ENCODE data around the gene RPRD1B. TPM values are rescaled to one million over a fixed set of nuclear protein-coding genes. Genes with fewer than 3 reads are reported as not detected.
A peak's percentile ranks its signal among the peaks of the same experiment; 100 is the strongest.

The RPRD1B gene
- total RNA-seq, 1 donor from 2014 or later, result 24.1 TPM

GRCh38 chr20:38040276-38040675 is 6.7 kb downstream of the RPRD1B start:
- ATAC-seq, result no peak

- peak; percentile 93 for ATAC-seq
These were observed 10.2 kb downstream of the RPRD1B start for GRCh38 chr20:38043512-38044300.

DNA sequence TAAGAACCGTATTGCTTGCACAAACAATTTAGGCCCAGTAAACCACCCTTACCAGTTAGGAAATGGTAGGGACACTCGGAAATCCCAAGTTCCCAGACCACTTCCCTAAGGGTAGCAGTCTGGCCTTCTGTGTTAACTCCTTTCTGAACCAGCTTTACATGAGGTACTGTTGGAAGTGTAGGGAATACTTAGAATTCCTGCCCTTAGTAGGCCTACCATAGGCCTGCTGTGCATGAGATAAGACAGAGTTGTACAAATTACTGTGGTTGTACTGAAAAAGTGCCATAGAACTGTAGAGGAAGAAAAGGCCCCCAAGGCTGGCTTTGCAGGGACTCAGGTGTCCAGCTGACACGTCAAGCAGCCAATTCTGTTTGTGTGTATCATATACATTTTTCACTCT is 11.1 kb downstream of the RPRD1B start:
- ATAC-seq, result no peak

DNA sequence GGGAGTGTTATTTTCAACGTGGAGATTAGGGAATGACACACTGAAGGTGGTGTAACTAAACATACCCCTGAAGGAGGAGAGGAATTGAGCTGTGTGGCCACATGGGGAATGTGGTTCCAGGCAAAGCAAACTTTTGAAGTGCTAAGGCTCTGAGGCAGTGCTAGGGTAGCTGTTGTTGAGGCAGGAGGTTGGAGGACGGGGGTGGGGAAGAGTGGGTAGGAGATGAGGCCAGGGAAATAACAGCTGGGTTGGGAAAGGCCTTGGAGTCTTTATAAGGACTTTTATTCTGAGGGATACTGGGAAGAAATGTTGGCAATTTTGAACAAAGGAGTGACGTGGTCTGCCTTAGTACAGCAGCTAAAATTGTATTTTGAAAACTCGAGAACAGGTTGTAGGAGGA is 13.0 kb downstream of the RPRD1B start:
- ATAC-seq, result no peak

GRCh38 chr20:38049800-38050199 is 16.3 kb downstream of the RPRD1B start:
- peak; percentile 45 for ATAC-seq

- ATAC-seq, result no peak
These were observed 17.1 kb downstream of the RPRD1B start for GRCh38 chr20:38050686-38051085.

DNA sequence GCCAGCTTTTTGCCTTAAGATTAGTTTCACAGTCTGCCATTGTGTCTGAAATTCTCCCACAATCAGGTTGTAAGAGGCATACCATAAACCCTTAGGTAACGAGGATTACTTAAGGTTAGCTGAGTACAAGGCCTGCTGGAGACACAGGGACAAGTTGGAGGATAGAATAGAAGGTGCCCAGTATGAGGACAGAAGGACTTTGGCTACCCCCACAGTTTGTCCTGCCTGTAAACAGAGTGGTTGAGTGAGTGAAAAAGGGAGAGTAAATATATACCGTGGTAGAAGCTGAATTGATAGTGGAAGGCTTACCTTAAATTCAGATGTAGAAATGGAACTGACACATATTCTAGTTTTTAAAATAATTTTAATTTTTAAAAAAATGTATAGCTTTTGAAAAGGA is 19.3 kb downstream of the RPRD1B start:
- no peak for ATAC-seq

DNA sequence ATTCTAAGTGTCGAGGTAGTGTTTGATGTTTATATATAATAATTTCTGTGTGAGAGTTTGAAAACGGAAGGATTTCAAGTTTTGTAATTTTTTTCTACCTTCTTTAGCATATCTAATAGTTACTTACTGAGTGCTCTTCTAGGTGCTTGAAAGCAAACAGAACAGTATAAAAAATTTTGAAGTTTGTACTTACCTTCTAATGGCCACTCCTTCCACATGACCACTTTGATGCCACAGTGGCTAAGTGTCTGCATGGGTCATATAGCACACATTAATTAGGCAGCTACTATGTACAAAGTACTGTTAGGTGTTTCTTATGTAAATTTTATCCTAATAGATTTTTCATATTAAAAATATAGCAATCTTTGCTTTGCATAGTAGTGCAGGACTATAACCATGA is 21.1 kb downstream of the RPRD1B start:
- ATAC-seq, result no peak

DNA sequence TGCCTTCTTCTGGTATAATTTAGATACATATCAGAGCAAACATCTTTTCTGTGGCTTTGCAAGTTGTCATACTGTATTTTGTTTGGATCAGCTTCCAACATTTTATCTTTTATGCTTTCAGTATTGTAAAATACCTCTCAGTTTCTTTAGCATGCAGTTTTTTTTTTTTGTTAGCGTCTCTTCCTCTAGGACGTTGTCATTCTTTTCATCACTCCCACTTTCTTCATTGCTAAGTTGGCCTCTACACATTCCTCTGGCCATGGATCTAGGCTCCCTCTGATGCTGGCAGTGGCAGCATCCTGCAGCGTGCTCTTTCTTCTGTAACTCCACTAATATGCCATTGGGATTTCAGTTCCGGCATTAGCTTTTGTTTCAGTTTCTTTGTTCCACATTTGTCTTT is 21.7 kb downstream of the RPRD1B start:
- no peak for ATAC-seq

DNA sequence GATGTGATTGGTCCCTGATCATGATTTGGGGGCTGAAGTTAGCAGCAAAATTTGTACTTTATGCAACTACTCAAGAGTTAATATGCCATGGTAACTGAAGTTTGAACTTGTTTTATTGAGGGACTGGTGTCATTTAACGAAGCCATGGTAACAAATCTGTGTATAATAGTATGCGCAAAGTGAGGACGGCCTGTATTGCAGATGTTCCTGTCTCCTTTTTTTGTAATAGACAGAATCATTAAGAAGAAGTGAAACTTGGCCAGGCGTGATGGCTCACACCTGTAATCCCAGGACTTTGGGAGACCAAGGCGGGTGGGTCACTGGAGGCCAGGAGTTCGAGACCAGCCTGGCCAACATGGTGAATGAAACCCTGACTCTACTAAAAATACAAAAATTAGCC is 22.3 kb downstream of the RPRD1B start:
- no peak for ATAC-seq

DNA sequence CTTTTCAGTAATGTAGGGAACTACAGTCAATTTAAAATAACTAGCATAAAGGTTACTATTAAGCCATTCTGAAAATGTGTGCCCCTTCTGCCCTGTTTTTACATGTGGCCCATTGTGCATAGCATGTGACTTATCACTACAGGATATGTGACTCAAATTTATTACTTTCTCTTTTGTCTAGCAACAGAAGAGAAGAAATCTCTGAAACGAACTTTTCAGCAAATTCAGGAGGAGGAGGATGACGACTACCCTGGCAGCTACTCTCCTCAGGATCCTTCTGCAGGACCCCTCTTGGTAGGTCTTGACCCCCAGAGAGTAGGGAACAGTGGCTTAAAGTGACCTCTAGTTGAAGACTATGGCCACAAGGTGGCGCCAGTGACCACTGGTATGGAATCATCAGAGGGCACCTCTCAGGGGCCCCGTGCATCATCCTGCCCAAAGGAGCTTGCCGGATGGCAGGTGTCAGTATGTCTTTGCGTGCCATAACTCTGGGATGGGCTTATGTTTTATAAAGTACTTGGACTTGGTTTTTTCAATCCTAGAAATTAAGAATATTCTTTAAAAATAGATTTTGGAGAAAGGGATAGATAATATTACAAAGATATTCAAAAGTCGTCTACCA is 23.9 kb downstream of the RPRD1B start:
- peak; percentile 78 for ATAC-seq

DNA sequence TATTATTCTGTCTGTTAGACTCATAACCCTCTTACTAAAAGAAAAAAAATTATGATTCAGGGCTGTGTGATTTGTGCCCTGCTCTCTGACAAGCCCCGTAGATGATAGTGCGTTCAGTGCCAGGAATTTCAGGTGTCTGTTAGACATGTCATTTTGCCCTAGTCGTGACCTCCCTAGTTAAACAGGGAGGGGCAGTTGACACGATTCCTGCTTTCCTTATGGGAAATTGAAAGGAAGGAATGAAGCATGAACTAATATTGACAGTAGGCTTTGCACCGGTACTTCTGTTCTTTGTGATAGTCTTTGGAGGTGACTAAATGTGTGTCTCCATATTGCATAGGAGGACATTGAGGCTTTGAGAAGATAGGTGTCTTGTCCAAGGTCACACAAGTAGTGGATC is 26.3 kb downstream of the RPRD1B start:
- ATAC-seq, result peak; percentile 73

- no peak for ATAC-seq
These were observed 27.0 kb downstream of the RPRD1B start for GRCh38 chr20:38060536-38060935.

DNA sequence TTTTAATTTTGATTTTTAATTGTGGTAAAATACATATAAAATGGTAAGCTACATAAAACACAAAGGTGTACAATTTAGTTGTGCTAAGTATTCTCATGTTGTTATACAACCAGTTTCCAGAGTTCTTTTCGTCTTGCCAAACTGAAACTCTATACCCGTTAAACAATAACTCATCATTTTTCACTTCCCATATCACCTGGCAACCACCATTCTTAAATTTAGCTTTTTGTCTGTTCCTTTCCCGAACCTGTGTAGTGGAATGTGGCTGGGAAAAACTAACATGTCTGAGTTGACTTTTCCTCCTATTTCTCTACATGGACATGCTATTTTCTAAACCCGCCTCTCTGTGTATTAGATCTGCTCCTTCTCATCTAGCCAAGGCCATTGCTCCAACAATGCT is 27.6 kb downstream of the RPRD1B start:
- no peak for ATAC-seq

DNA sequence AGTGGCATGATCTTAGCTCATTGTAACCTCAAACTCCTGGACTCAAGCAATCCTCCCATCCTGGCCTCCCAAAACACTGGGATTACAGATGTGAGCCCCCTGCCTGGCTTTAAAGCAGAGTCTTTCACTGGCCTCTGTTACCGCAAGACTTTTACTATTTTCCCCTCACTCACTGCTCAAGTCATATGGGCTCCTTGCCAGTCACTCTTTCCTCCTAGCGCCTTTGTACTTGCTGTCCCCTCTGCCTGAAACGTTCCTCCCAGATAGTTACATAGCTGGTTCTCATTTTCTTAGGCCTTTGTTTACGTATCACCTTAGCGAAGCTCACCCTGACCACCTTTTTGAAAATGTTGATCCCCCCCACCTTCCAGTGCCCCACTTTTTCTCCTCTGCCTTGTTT is 29.3 kb downstream of the RPRD1B start:
- no peak for ATAC-seq

DNA sequence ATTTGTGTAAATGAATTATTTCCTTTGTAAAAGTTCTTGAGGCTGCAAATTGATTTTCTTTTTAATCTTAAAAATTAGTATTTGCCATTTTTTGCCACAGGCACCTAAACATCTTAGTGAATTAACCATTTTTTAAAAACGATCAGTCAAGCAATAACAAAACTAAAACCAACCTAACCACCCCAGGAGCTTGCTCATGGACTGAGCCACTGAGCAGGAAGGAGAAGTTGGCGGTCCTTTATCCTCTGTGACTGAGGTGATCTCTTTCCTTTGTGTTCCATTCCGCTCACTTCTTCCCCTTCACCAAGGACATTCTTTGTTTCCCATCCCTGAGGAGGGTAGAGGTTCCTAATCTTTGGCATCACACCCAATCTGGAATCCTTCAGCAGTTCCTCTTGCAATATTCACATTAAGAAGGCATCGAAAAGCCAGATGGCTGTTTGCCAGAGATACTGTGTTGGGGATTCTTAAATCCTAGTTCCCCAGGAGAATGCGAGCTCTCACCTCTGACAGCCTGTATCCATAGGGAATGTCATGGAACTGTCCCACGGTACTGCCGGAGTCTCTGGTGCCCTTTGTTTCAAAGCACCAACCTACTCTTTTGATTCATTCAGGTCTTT is 30.5 kb downstream of the RPRD1B start:
- ATAC-seq, result no peak

DNA sequence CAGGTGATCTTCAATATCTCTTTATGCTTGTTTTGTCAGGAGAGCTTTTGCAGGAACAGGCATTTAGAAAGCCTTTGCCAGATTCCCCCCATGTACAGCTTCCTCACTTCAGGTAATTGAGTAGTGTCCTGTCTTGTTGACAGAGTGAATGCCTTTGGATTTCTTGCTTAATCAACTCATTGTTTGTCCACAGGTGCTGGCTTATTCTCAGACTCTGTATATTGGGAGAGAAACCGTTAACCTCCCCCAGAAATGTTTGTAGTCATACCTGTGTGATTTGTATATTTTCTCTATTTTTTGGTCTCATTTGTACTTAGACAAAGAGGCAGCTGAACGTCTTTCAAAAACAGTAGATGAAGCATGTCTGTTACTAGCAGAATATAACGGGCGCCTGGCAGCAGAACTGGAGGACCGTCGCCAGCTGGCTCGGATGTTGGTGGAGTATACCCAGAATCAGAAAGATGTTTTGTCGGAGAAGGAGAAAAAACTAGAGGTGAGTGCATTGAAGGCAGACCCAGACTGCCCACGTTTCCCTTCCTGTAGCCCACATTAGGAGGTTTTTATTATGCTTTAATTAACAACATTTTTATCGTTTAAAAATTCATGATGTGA is 32.3 kb downstream of the RPRD1B start:
- ATAC-seq, result no peak

DNA sequence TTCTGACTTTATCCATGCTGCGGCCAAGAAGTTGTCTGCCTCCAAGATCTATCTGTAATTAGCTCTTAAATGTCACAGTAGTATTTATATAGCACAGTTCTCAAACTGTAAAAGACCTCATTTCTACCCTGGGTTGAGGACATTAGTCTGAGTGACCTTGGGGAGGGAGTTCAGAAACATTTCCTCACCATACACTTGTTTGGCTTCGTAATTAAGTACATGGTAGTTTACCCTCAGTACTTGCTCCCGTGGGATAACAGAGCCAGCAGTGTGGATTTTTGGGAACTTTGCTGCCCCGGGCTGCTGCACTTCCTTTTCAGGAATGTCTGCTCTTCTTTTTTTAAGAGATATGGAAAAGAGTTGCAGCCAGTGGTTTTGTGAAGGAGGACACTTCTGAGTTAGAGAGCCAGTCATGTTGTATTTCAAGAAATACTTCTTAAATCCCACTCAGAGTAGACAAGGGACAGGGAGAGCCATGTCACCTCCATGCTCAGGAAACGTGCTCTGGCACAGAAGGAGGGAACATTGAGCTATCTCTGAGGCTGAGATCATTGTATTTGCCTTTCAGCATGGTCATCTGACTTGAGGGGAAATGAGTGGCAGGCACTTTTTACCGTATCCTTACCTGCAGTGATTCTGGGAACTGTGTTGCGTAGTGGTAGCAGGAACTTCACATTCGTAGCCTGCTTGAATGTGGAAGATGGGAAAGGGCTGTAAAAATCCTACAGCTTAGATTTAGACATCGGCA is 33.6 kb downstream of the RPRD1B start:
- ATAC-seq, result no peak

- no peak for ATAC-seq
These were observed 34.3 kb downstream of the RPRD1B start for GRCh38 chr20:38067717-38068365.

DNA sequence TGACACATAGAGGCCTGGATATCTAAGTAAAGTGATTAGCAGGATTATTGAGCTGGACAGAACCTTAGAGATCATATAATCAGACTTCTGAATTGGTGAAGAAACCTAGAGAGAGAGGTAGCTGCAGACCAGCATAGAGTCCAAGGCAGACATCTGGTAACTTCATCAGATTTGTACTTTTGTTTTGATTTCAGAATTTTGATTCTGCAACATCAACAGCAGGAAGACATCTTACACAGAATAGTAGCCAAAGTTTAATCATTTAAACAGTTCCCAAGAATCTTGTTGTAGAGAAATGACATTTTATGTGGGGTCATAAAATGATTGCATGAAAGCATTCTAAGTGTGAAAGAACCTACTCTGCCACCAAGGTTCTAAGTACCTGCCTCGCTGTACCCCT is 39.4 kb downstream of the RPRD1B start:
- no peak for ATAC-seq

DNA sequence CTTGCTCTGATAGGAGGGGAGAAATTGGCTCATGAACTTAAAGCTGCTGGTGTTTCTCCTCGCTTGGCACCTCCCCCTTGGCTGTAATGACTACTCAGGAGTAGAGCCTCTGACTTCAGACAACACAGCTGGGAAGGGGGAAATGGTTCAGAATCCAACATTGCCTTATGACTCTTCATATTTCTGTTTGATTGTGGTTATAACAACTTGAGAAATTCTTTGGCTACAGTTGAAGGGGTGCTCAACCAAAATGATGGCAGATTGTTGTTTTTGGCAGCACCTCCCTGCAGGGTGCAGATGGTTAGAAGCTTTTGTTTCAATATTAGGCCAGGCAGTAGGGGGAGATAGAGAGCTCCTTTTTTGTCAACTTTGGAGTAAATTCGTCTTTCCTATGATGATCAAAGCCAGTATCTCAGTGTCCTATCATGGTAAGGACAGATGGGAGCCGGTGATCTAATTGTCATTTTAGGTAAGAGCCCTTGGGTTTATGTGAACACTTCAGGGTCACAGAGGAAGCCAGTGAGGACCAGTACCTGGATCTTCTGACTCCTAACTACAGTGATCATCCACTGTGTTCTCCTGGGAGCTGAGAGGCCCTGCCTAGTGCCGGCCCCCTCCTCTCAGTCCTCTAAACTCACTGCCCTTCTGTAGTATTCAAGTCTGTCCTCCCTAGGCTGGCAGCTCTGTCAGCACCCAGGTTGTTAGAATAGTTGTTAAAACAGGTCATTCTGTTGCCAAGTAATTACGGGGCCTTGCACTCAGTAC is 39.9 kb downstream of the RPRD1B start:
- ATAC-seq, result peak; percentile 58
